CD14-positive monocyte (primary cell): ENCODE measurements around the gene MECR. TPM values are rescaled to one million over a fixed set of nuclear protein-coding genes. Genes with fewer than 3 reads are reported as not detected.
A peak's percentile ranks its signal among the peaks of the same experiment; 100 is the strongest.

Experiments used
- DNase-seq, 3 donors: peaks; one replicate each; pipeline ENCODE4 v3.0.0-alpha.2; 2011 to 2022
- H2AFZ ChIP-seq: 2 replicates; pipeline ENCODE4 v1.6.0; 2012; ENCODE audit warnings: mild to moderate bottlenecking, low read depth, low read length, inconsistent platforms; ENCODE audit not compliant: insufficient read depth, poor library complexity, severe bottlenecking
- H3K27ac ChIP-seq, 2 donors: 1 replicate in 1 of 2; 2 replicates in 1 of 2; pipeline ENCODE4 v1.5.1; 2012 to 2013; ENCODE audit warnings: low read length in 2 of 2, control low read depth in 1 of 2, inconsistent platforms in 1 of 2, low read depth in 1 of 2, mild to moderate bottlenecking in 1 of 2
- H3K27me3 ChIP-seq, 2 donors: one replicate each; pipeline versions ENCODE4 v1.6.0 to v1.6.1; 2011 to 2013; ENCODE audit warnings: low read length in 2 of 2; ENCODE audit not compliant: control insufficient read depth in 2 of 2, insufficient read depth in 2 of 2
- H3K36me3 ChIP-seq, 2 donors: replicated peaks in 1 of 2; 1 replicate in 1 of 2; 2 replicates in 1 of 2; pipeline versions ENCODE4 v1.5.1 to v1.6.1; 2012 to 2013; ENCODE audit warnings: low read length in 2 of 2, control low read depth in 1 of 2, inconsistent platforms in 1 of 2, mild to moderate bottlenecking in 1 of 2; ENCODE audit not compliant: insufficient read depth in 2 of 2, control insufficient read depth in 1 of 2
- H3K4me1 ChIP-seq, 2 donors: 1 replicate in 1 of 2; 2 replicates in 1 of 2; pipeline versions ENCODE4 v1.5.1 to v1.6.1; 2012 to 2013; ENCODE audit warnings: low read length in 2 of 2, control low read depth in 1 of 2, inconsistent platforms in 1 of 2, mild to moderate bottlenecking in 1 of 2, moderate library complexity in 1 of 2; ENCODE audit not compliant: insufficient read depth in 2 of 2, control insufficient read depth in 1 of 2
- H3K4me2 ChIP-seq: replicated peaks from 2 replicates; pipeline ENCODE3; 2012; ENCODE audit warnings: low read length, moderate library complexity, mild to moderate bottlenecking; ENCODE audit not compliant: poor library complexity, severe bottlenecking; ENCODE audit errors: extremely low read depth
- H3K4me3 ChIP-seq, 3 experiments: fragments of 200-600 bp in 1 of 3; sonication (generic) in 1 of 3; replicated peaks in 1 of 3; 1 replicate in 2 of 3; 2 replicates in 1 of 3; pipeline ENCODE4 v1.5.1; 2011 to 2013; ENCODE audit warnings: low read length in 3 of 3, mild to moderate bottlenecking in 3 of 3, control low read depth in 2 of 3, low read depth in 2 of 3, inconsistent platforms in 1 of 3, moderate library complexity in 1 of 3
- H3K79me2 ChIP-seq: 2 replicates; pipeline ENCODE4 v1.6.0; 2012; ENCODE audit warnings: mild to moderate bottlenecking, control low read depth, inconsistent platforms, low read length, moderate library complexity; ENCODE audit not compliant: insufficient read depth
- H3K9ac ChIP-seq: 2 replicates; pipeline ENCODE4 v1.6.0; 2017; ENCODE audit warnings: low read length, mild to moderate bottlenecking; ENCODE audit not compliant: insufficient read depth, poor library complexity, severe bottlenecking
- H3K9me3 ChIP-seq, 2 donors: replicated peaks in 1 of 2; 1 replicate in 1 of 2; 2 replicates in 1 of 2; pipeline versions ENCODE4 v1.5.1 to v1.6.1; 2012 to 2013; ENCODE audit warnings: low read length in 2 of 2, control low read depth in 1 of 2; ENCODE audit not compliant: control insufficient read depth in 1 of 2, insufficient read depth in 1 of 2
- H4K20me1 ChIP-seq: 2 replicates; pipeline ENCODE4 v1.6.0; 2012; ENCODE audit warnings: mild to moderate bottlenecking, low read length, control low read depth, moderate library complexity; ENCODE audit not compliant: insufficient read depth
- H3K27ac Mint-ChIP-seq, 7 donors: one replicate each; pipeline ENCODE4 v1.8.0; 2020; ENCODE audit warnings: mild to moderate bottlenecking in 7 of 7, mixed read lengths in 7 of 7, moderate library complexity in 6 of 7, inconsistent platforms in 2 of 7
- H3K27me3 Mint-ChIP-seq, 3 donors: one replicate each; pipeline ENCODE4 v1.8.0; 2021 to 2022; ENCODE audit warnings: low read depth in 3 of 3, mild to moderate bottlenecking in 3 of 3, mixed read lengths in 3 of 3, moderate library complexity in 3 of 3, inconsistent platforms in 1 of 3
- H3K36me3 Mint-ChIP-seq, 2 donors: one replicate each; pipeline ENCODE4 v1.8.0; 2020; ENCODE audit warnings: mixed read lengths in 2 of 2, inconsistent platforms in 1 of 2, mild to moderate bottlenecking in 1 of 2
- H3K4me1 Mint-ChIP-seq: one replicate; pipeline ENCODE4 v1.8.0; 2020; ENCODE audit warnings: mild to moderate bottlenecking, mixed read lengths
- H3K4me3 Mint-ChIP-seq, 2 donors: one replicate each; pipeline ENCODE4 v1.8.0; 2020; ENCODE audit warnings: mild to moderate bottlenecking in 2 of 2, mixed read lengths in 2 of 2, moderate library complexity in 1 of 2
- H3K9me3 Mint-ChIP-seq, 7 donors: one replicate each; pipeline ENCODE4 v1.8.0; 2020 to 2022; ENCODE audit warnings: mixed read lengths in 7 of 7, mild to moderate bottlenecking in 6 of 7, moderate library complexity in 6 of 7, inconsistent platforms in 2 of 7
- CTCF ChIP-seq: fragments of 200-600 bp; IDR thresholded peaks from one replicate; pipeline ENCODE4 v1.8.0; 2022; ENCODE audit warnings: antibody characterized with exemption, mild to moderate bottlenecking
- WGBS: methylation state at CpG from one replicate; pipeline ENCODE4 v1.1.5; 2013; ENCODE audit warnings: missing lambda C conversion rate; ENCODE audit not compliant: insufficient coverage; 5-methylcytosine and 5-hydroxymethylcytosine counted together
- intact Hi-C, 2 donors: fragments of 100-400 bp; cut with micrococcal nuclease; formaldehyde crosslinking; loops; one replicate each; pipeline versions ENCODE4 v1.15.0 to v1.15.1; 2023
- polyA plus RNA-seq, 3 donors: library from polyadenylated mRNA; depleted of rRNA in 1 of 3; unstranded in 2 of 3; stranded (reverse) in 1 of 3; fragments of 300-500 nt in 2 of 3; fragments of >200 nt in 1 of 3; fragmentation: Illumina TruSeq in 2 of 3; gene quantifications; 1 replicate in 2 of 3; 2 replicates in 1 of 3; pipeline ENCODE4 v1.2.3, GENCODE V29; 2012 to 2021

MECR gene
- polyA plus RNA-seq, 3 donors: 6.3 to 8.5 (median 7.5) TPM

- Mint-ChIP-seq H3K27ac (peak overlapping the region in 1 of 7 donors; percentile 9), H3K27me3 (no peaks in the 10 kb centered on the region), H3K36me3 (peaks cover 30% of the 10 kb centered on the region in 2 donors), H3K4me3 (no peak overlapping the region), H3K4me1 (peaks cover 5% of the 10 kb centered on the region), H3K9me3 (no peaks in the 10 kb centered on the region)
- no peak overlapping the region for H3K4me3 ChIP-seq
- no peaks in the 10 kb centered on the region for H3K79me2 ChIP-seq
- H4K20me1 ChIP-seq: no peaks in the 10 kb centered on the region
- H3K27me3 ChIP-seq: no peaks in the 10 kb centered on the region
- no peak overlapping the region for H3K4me2 ChIP-seq
- no peaks in the 10 kb centered on the region for H3K4me1 ChIP-seq
- WGBS: 88% methylated on average over 1 of the region's 2 CpGs
- H2AFZ ChIP-seq: no peak overlapping the region
- no peaks in the 10 kb centered on the region for H3K9me3 ChIP-seq
- H3K9ac ChIP-seq: no peak overlapping the region
- no peak for DNase-seq
- H3K36me3 ChIP-seq: peaks cover 22 to 32% of the 10 kb centered on the region in 2 donors
- no peak for TF ChIP-seq CTCF
- intact Hi-C loops: no loop called here
- H3K27ac ChIP-seq: no peak overlapping the region
Measured at GRCh38 chr1:29217633-29218032, 13.1 kb downstream of the MECR start.

- H2AFZ ChIP-seq: no peak overlapping the region
- peak overlapping the region in 2 of 7 donors; percentile 9 for H3K27ac Mint-ChIP-seq
- no peaks in the 10 kb centered on the region for H3K4me1 ChIP-seq
- no peaks in the 10 kb centered on the region for H3K27me3 ChIP-seq
- no peak overlapping the region for H3K27ac ChIP-seq
- H3K9me3 Mint-ChIP-seq: peaks cover 0 to 2% (median 0%) of the 10 kb centered on the region in 7 donors
- H4K20me1 ChIP-seq: no peaks in the 10 kb centered on the region
- no peaks in the 10 kb centered on the region for H3K79me2 ChIP-seq
- H3K27me3 Mint-ChIP-seq: no peaks in the 10 kb centered on the region
- H3K9ac ChIP-seq: no peak overlapping the region
- WGBS: 80% methylated on average over 2 of the region's 5 CpGs
- no peak overlapping the region for H3K4me2 ChIP-seq
- peaks cover 37 to 43% of the 10 kb centered on the region in 2 donors for H3K36me3 Mint-ChIP-seq
- TF ChIP-seq CTCF: no peak
- no peaks in the 10 kb centered on the region for H3K9me3 ChIP-seq
- no peaks in the 10 kb centered on the region for H3K4me1 Mint-ChIP-seq
- no peak overlapping the region for H3K4me3 ChIP-seq
- intact Hi-C loops: no loop called here
- H3K36me3 ChIP-seq: peaks cover 34 to 56% of the 10 kb centered on the region in 2 donors
- no peak for DNase-seq
- H3K4me3 Mint-ChIP-seq: no peak overlapping the region
Measured at GRCh38 chr1:29213055-29213454, 17.7 kb downstream of the MECR start.
